HL-60 (cell line): Measurements from ENCODE around the gene DNAJA3.

ENCODE experiments used
- CTCF ChIP-seq: IDR thresholded peaks from one replicate; pipeline ENCODE4 v1.5.1; 2011; ENCODE audit warnings: low read length, control low read depth, inconsistent platforms; ENCODE audit not compliant: insufficient read depth
- GABPA ChIP-seq: IDR thresholded peaks from 2 replicates; pipeline ENCODE4 v1.6.1; 2012; ENCODE audit warnings: low read depth

- peak; percentile 71 for TF ChIP-seq CTCF
- no peak for TF ChIP-seq GABPA
These were observed 23.1 kb upstream of the DNAJA3 start for GRCh38 chr16:4402439-4403132.
